Right kidney (tissue), 1 donor: ENCODE results near the gene PDZRN3.

Experiments used
- DNase-seq: peaks from one replicate; pipeline ENCODE4 v3.0.0-alpha.2; 2016

Gene PDZRN3

GRCh38 chr3:73419179-73419803 is 205.4 kb downstream of the PDZRN3 start:
- peak; percentile 51 for DNase-seq

GRCh38 chr3:73418681-73419080 is 206.1 kb downstream of the PDZRN3 start:
- peak; percentile 35 for DNase-seq

GRCh38 chr3:73415118-73415517 is 209.6 kb downstream of the PDZRN3 start:
- no peak for DNase-seq

- DNase-seq = no peak
Measured at GRCh38 chr3:73413619-73414018, 211.1 kb downstream of the PDZRN3 start.

- DNase-seq = no peak
Measured at GRCh38 chr3:73411993-73412392, 212.7 kb downstream of the PDZRN3 start.

- DNase-seq = no peak
Measured at GRCh38 chr3:73411545-73411944, 213.2 kb downstream of the PDZRN3 start.

GRCh38 chr3:73409138-73409763 is 215.5 kb downstream of the PDZRN3 start:
- DNase-seq = no peak

- DNase-seq = no peak
Measured at GRCh38 chr3:73408634-73409033, 216.1 kb downstream of the PDZRN3 start.

- no peak for DNase-seq
Measured at GRCh38 chr3:73407577-73407976, 217.2 kb downstream of the PDZRN3 start.

- DNase-seq = no peak
Measured at GRCh38 chr3:73405853-73406252, 218.9 kb downstream of the PDZRN3 start.

- no peak for DNase-seq
Measured at GRCh38 chr3:73405000-73405399, 219.7 kb downstream of the PDZRN3 start.

- no peak for DNase-seq
Measured at GRCh38 chr3:73404435-73404834, 220.3 kb downstream of the PDZRN3 start.

- DNase-seq = no peak
Measured at GRCh38 chr3:73403444-73403843, 221.3 kb downstream of the PDZRN3 start.

- DNase-seq = peak; percentile 20
Measured at GRCh38 chr3:73401616-73402279, 223.0 kb downstream of the PDZRN3 start.

GRCh38 chr3:73401059-73401458 is 223.7 kb downstream of the PDZRN3 start:
- DNase-seq = no peak

GRCh38 chr3:73399666-73400253 is 225.0 kb downstream of the PDZRN3 start:
- no peak for DNase-seq

GRCh38 chr3:73399106-73399505 is 225.6 kb downstream of the PDZRN3 start:
- no peak for DNase-seq

- no peak for DNase-seq
Measured at GRCh38 chr3:73398084-73398483, 226.7 kb downstream of the PDZRN3 start.

GRCh38 chr3:73394240-73394639 is 230.5 kb downstream of the PDZRN3 start:
- DNase-seq = no peak

GRCh38 chr3:73393005-73393404 is 231.7 kb downstream of the PDZRN3 start:
- no peak for DNase-seq

- DNase-seq = no peak
Measured at GRCh38 chr3:73391984-73392383, 232.8 kb downstream of the PDZRN3 start.

GRCh38 chr3:73389928-73390327 is 234.8 kb downstream of the PDZRN3 start:
- DNase-seq = no peak

GRCh38 chr3:73389117-73389813 is 235.5 kb downstream of the PDZRN3 start:
- DNase-seq = no peak
